Measurements from ENCODE around the gene WNT16.

DNA sequence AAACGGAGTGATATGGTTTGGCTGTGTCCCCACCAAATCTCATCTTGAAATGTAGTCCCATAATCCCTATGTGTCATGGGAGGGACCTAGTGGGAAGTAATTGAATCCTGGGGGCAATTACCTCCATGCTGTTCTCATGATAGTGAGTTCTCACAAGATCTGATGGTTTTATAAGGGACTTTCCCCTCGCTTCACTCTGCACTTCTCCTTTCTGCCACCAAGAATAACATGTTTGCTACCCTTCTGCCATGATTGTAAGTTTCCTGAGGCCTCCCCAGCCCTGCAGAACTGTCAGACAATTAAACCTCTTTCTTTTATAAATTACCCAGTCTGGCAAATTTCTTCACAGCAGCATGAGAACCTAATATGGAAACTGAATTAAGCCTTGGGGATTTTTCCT is 48.2 kb downstream of the WNT16 start:
- TF ChIP-seq GATA2 (IDR thresholded peaks at IDR 0.05; ENCODE audit: low read depth, low read length) (no peak), GATA3 (IDR thresholded peaks at IDR 0.05; ENCODE audit: low read depth, low read length) (no peak)
